BLaER1 (cell line): Measurements from ENCODE around the gene ZC3HAV1.
"Not testable (repeated sequence)": the region's sequence is repeated elsewhere in the genome, so short reads cannot be mapped to it uniquely, and the experiment has no call there.

Experiments used
- H3K27ac ChIP-seq: shearing (Covaris generic); formaldehyde crosslinking; 2 replicates; pipeline ENCODE4 v1.8.1; 2022
- H3K27me3 ChIP-seq: shearing (Covaris generic); formaldehyde crosslinking; 2 replicates; pipeline ENCODE4 v1.8.1; 2022
- H3K36me3 ChIP-seq: shearing (Covaris generic); formaldehyde crosslinking; 2 replicates; pipeline ENCODE4 v1.8.1; 2022
- H3K4me1 ChIP-seq: shearing (Covaris generic); formaldehyde crosslinking; 2 replicates; pipeline ENCODE4 v1.8.1; 2022
- H3K4me2 ChIP-seq: shearing (Covaris generic); formaldehyde crosslinking; 2 replicates; pipeline ENCODE4 v1.8.1; 2022
- H3K4me3 ChIP-seq: shearing (Covaris generic); formaldehyde crosslinking; 2 replicates; pipeline ENCODE4 v1.8.1; 2022
- H3K9ac ChIP-seq: shearing (Covaris generic); formaldehyde crosslinking; 2 replicates; pipeline ENCODE4 v1.8.1; 2022
- H3K9me3 ChIP-seq: shearing (Covaris generic); formaldehyde crosslinking; 2 replicates; pipeline ENCODE4 v1.8.1; 2022
- H4K20me1 ChIP-seq: shearing (Covaris generic); formaldehyde crosslinking; 2 replicates; pipeline ENCODE4 v1.8.1; 2022
- Cebpa-rat ChIP-seq: shearing (Covaris generic); IDR thresholded peaks from 2 replicates; pipeline ENCODE4 v1.8.1; 2022

ZC3HAV1 gene

GRCh38 chr7:139033346-139034114 is 76.0 kb downstream of the ZC3HAV1 start:
- Histone ChIP-seq H3K4me3 (no peak overlapping the region), H3K27ac (no peak overlapping the region)

GRCh38 chr7:139032473-139032872 is 77.0 kb downstream of the ZC3HAV1 start:
- H3K27ac ChIP-seq: no peak overlapping the region
- no peaks in the 10 kb centered on the region for H3K27me3 ChIP-seq
- no peak overlapping the region for H3K4me2 ChIP-seq
- no peak overlapping the region for H3K9ac ChIP-seq
- H3K4me3 ChIP-seq: no peak overlapping the region
- peaks cover 38% of the 10 kb centered on the region for H3K4me1 ChIP-seq
- TF ChIP-seq Cebpa-rat: no peak
- no peaks in the 10 kb centered on the region for H3K9me3 ChIP-seq
- peaks cover 64% of the 10 kb centered on the region for H3K36me3 ChIP-seq
- H4K20me1 ChIP-seq: peaks cover 24% of the 10 kb centered on the region

More at GRCh38 chr7:139033346-139034114, 76.0 kb downstream of the ZC3HAV1 start:
- Histone ChIP-seq H3K36me3 (peaks cover 53% of the 10 kb centered on the region), H3K4me2 (peak overlapping the region; percentile 89), H4K20me1 (peaks cover 23% of the 10 kb centered on the region), H3K27me3 (no peaks in the 10 kb centered on the region), H3K9ac (no peak overlapping the region), H3K4me1 (peaks cover 48% of the 10 kb centered on the region), H3K9me3 (no peaks in the 10 kb centered on the region)
- TF ChIP-seq Cebpa-rat: no peak

DNA sequence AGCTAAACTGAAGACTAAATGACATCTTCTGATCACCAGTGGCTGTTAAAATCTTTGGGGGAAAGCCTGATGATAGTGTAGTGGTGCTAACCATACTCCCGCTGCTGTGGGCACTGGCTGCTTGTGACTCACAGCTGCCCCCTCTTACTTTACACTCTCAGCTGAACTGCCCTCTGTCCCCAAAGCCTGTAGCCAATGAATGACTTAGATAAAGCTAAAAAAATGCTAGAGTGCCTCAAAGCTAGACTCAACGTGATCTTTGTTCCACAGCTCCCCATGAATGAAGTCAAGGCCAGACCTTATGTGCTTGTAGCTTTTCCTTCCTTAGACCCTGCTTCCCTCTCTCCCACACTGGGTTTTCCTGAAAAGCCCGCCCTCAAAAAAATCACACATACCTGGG is 80.2 kb downstream of the ZC3HAV1 start:
- peaks cover 95% of the 10 kb centered on the region for H3K36me3 ChIP-seq
- no peak overlapping the region for H3K27ac ChIP-seq
- H3K9me3 ChIP-seq: no peaks in the 10 kb centered on the region
- H3K9ac ChIP-seq: no peak overlapping the region
- H3K4me1 ChIP-seq: peaks cover 17% of the 10 kb centered on the region
- no peak overlapping the region for H3K4me3 ChIP-seq
- no peak overlapping the region for H3K4me2 ChIP-seq
- H4K20me1 ChIP-seq: peaks cover 41% of the 10 kb centered on the region
- no peaks in the 10 kb centered on the region for H3K27me3 ChIP-seq
- TF ChIP-seq Cebpa-rat: no peak

DNA sequence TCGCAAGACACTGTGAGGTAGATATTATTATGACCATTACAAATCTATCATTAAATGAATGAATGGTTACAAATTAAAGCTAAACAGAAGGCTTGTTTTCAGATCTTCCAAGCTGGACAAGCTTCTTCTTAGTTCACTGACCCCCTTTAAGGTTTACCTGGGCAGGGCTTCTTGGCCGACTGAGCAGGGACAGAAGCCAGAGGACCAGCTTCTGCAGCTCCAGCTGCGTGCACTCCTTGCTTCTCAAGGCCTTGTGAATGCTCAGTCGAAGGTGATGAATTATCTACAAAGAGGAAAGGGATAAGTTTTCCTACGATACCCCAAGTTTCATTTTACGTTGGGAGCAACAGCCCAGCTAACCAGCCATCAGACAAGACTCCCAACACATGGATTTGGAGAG is 83.0 kb downstream of the ZC3HAV1 start:
- H3K4me1 ChIP-seq: no peaks in the 10 kb centered on the region
- no peak for TF ChIP-seq Cebpa-rat
- H3K36me3 ChIP-seq: peaks cover 91% of the 10 kb centered on the region

GRCh38 chr7:139025861-139026260 is 83.7 kb downstream of the ZC3HAV1 start:
- H3K4me3 ChIP-seq, H3K9me3 ChIP-seq, H3K4me1 ChIP-seq, H3K9ac ChIP-seq, H3K4me2 ChIP-seq, H3K27ac ChIP-seq, H3K27me3 ChIP-seq: not testable (repeated sequence)
- H3K36me3 ChIP-seq: peaks cover 86% of the 10 kb centered on the region
- H4K20me1 ChIP-seq: peaks cover 34% of the 10 kb centered on the region; the same call in 1 of the 2 replicates

More for the DNA sequence above, 83.0 kb downstream of the ZC3HAV1 start:
- no peak overlapping the region for H3K4me3 ChIP-seq
- peaks cover 34% of the 10 kb centered on the region; the same call in 1 of the 2 replicates for H4K20me1 ChIP-seq
- no peak overlapping the region for H3K9ac ChIP-seq
- H3K27me3 ChIP-seq: no peaks in the 10 kb centered on the region
- no peak overlapping the region for H3K27ac ChIP-seq
- no peaks in the 10 kb centered on the region for H3K9me3 ChIP-seq
- H3K4me2 ChIP-seq: no peak overlapping the region

GRCh38 chr7:139023076-139023475 is 86.4 kb downstream of the ZC3HAV1 start:
- Histone ChIP-seq H3K4me2 (no peak overlapping the region), H3K27ac (no peak overlapping the region), H3K36me3 (peaks cover 73% of the 10 kb centered on the region), H3K27me3 (no peaks in the 10 kb centered on the region), H3K9ac (no peak overlapping the region), H3K9me3 (no peaks in the 10 kb centered on the region), H4K20me1 (peaks cover 34% of the 10 kb centered on the region; the same call in 1 of the 2 replicates), H3K4me3 (no peak overlapping the region), H3K4me1 (no peaks in the 10 kb centered on the region)
- TF ChIP-seq Cebpa-rat: no peak

- Histone ChIP-seq H3K9ac (no peak overlapping the region), H3K36me3 (peaks cover 65% of the 10 kb centered on the region), H3K4me3 (no peak overlapping the region), H4K20me1 (peaks cover 31% of the 10 kb centered on the region; the same call in 1 of the 2 replicates), H3K4me1 (no peaks in the 10 kb centered on the region), H3K4me2 (no peak overlapping the region), H3K9me3 (no peaks in the 10 kb centered on the region), H3K27ac (no peak overlapping the region), H3K27me3 (no peaks in the 10 kb centered on the region)
- no peak for TF ChIP-seq Cebpa-rat
These were observed 87.2 kb downstream of the ZC3HAV1 start for GRCh38 chr7:139022286-139022685.

- H3K36me3 ChIP-seq: peaks cover 36% of the 10 kb centered on the region
- no peak overlapping the region for H3K4me3 ChIP-seq
- TF ChIP-seq Cebpa-rat: no peak
- 0 out of 2 replicates have a peak, but pooled peaks cover 10% of the 10 kb centered on the region for H4K20me1 ChIP-seq
- no peak overlapping the region for H3K4me2 ChIP-seq
- no peaks in the 10 kb centered on the region for H3K4me1 ChIP-seq
- H3K9me3 ChIP-seq: no peaks in the 10 kb centered on the region
- no peak overlapping the region for H3K27ac ChIP-seq
- H3K9ac ChIP-seq: no peak overlapping the region
- H3K27me3 ChIP-seq: no peaks in the 10 kb centered on the region
These were observed 90.6 kb downstream of the ZC3HAV1 start for GRCh38 chr7:139018910-139019309.

- H4K20me1 ChIP-seq: 0 out of 2 replicates have a peak, but pooled peaks cover 2% of the 10 kb centered on the region
- H3K9ac ChIP-seq: no peak overlapping the region
- H3K27ac ChIP-seq: no peak overlapping the region
- H3K4me2 ChIP-seq: no peak overlapping the region
- H3K4me3 ChIP-seq: no peak overlapping the region
- H3K9me3 ChIP-seq: no peaks in the 10 kb centered on the region
- H3K4me1 ChIP-seq: no peaks in the 10 kb centered on the region
- no peaks in the 10 kb centered on the region for H3K27me3 ChIP-seq
- H3K36me3 ChIP-seq: peaks cover 18% of the 10 kb centered on the region
- TF ChIP-seq Cebpa-rat: no peak
These were observed 92.5 kb downstream of the ZC3HAV1 start for GRCh38 chr7:139016931-139017511.

DNA sequence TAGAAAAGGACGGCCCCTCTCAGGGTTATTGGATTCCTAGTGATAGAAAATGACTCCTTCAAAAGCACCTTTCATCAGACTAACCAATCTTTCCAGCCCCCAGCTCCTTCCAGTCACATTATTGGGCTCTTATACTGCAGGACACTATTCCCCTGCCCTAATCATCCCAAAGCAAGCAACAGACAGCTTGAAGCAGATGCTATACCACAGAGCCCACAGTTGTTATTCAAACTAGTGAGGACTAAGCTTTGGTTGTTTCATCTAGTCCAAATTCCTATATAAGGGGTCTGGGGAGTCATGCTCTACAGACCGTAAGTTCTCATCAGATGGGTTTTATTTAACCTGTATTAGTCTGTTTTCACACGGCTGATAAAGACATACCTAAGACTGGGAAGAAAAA is 98.1 kb downstream of the ZC3HAV1 start:
- Histone ChIP-seq H4K20me1 (no peaks in the 10 kb centered on the region), H3K27ac (no peak overlapping the region), H3K4me3 (no peak overlapping the region), H3K9me3 (peaks cover 5% of the 10 kb centered on the region; the same call in 1 of the 2 replicates), H3K36me3 (no peaks in the 10 kb centered on the region), H3K4me2 (no peak overlapping the region), H3K9ac (no peak overlapping the region), H3K27me3 (no peaks in the 10 kb centered on the region), H3K4me1 (no peaks in the 10 kb centered on the region)
- TF ChIP-seq Cebpa-rat: no peak
